OCI-LY3 (cell line): ENCODE results near the gene ADAP1.

ENCODE experiments used
- CTCF ChIP-seq: fragments of 200-600, 300-600 bp; sonication (generic); IDR thresholded peaks from 2 replicates; pipeline ENCODE4 v1.5.1; 2014; ENCODE audit warnings: antibody characterized with exemption, low read length, low read depth
- EZH2phosphoT487 ChIP-seq: fragments of 200-600 bp; shearing (Covaris generic); IDR thresholded peaks from 2 replicates; pipeline ENCODE4 v1.6.1; 2018; ENCODE audit warnings: antibody characterized with exemption, mixed run types, low read depth

GRCh38 chr7:910441-910861 lies 44.0 kb downstream of the ADAP1 start:
- no peak for TF ChIP-seq CTCF
- no peak for TF ChIP-seq EZH2phosphoT487
